M059J (cell line): ENCODE data around the gene CTDSPL. TPM values are rescaled to one million over a fixed set of nuclear protein-coding genes. Genes with fewer than 3 reads are reported as not detected.

Experiments
- DNase-seq: peaks from one replicate; pipeline ENCODE4 v3.0.0-alpha.2; 2012; ENCODE audit warnings: low read depth
- total RNA-seq: library from RNA; depleted of rRNA; stranded (reverse); fragments of >200 nt; shearing (Covaris generic); gene quantifications from 2 replicates; pipeline ENCODE4 v1.2.3, GENCODE V29; 2014

Gene CTDSPL
- total RNA-seq, 1 experiment from 2014 or later, result 18.3 TPM

DNA sequence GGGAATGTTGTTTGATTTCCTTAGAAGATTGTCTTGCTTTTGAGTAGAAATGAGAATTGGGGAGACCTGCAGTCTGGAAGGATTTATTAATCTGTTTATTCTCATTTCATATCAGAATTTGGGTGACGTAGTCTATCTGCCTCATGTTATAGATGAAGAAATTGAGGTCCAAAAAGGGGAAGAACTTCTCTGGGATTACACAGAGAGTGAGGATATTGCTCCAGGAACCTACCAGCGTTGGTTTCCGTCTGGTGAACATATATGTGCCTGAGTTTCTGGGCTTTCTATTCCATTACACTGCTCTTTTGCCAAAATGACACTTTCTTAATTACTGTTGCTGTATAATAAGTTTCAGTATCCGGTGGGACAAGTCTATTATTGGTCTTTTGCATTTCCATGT, 51.8 kb downstream of the CTDSPL start:
- DNase-seq, result no peak

DNA sequence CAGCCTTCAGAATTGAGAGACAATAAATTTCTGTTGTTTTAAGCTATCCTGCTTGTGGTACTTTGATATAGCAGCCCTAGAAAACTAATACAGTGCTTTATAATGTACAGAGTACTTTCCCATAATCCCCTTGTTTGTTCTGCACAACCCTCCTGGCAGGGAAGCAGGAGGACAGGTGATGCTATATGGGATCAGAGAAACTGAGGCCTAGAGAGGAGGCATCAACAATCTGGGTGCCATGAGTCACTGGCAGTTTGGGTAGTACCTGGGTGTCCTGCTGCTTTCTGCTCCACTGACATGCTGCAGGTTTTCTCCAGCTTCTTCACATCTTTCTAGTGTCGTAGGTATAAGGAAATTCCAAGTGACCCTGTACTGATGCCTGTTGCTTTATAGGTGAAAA, 55.0 kb downstream of the CTDSPL start:
- DNase-seq, result no peak

DNA sequence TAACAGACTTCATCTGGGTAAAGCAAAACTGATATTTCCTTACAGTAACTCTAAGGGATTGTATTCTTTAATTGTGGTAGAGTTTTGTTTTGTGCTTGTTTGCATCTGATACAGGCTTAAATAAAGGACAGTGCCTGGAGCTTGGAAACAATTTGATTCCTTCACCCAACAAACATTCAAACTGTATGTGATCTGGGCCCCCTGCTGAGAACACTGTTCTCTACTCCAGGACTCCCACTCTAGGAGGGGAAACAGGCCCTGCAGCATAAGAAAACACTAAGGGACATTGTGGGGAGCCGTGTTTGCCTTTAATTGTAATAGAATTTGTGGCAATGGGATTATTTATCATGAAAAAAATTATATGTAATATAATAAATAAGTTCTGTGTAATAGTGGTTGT, 56.9 kb downstream of the CTDSPL start:
- no peak for DNase-seq

- DNase-seq, result no peak
Measured at GRCh38 chr3:37920156-37920699, 58.5 kb downstream of the CTDSPL start.

DNA sequence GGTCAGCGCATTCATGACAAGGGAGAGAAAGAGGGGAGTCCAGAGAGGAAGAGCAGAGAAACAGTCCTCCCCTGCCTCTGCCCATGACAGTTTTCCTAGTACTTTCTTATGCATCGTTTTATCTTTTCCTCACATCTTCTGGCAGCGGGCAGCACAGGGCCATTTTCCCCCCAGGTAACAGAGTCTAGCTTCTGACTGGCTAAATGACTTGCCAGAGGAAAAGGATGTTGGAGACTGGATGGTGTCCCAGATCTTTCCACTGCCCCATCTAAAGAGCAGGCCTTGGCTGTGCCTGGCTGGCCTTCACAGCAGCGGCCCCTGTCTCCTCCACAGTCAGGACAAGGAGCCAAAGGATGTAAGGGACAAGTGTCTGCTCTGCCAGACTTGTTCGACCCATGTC, 59.3 kb downstream of the CTDSPL start:
- no peak for DNase-seq

DNA sequence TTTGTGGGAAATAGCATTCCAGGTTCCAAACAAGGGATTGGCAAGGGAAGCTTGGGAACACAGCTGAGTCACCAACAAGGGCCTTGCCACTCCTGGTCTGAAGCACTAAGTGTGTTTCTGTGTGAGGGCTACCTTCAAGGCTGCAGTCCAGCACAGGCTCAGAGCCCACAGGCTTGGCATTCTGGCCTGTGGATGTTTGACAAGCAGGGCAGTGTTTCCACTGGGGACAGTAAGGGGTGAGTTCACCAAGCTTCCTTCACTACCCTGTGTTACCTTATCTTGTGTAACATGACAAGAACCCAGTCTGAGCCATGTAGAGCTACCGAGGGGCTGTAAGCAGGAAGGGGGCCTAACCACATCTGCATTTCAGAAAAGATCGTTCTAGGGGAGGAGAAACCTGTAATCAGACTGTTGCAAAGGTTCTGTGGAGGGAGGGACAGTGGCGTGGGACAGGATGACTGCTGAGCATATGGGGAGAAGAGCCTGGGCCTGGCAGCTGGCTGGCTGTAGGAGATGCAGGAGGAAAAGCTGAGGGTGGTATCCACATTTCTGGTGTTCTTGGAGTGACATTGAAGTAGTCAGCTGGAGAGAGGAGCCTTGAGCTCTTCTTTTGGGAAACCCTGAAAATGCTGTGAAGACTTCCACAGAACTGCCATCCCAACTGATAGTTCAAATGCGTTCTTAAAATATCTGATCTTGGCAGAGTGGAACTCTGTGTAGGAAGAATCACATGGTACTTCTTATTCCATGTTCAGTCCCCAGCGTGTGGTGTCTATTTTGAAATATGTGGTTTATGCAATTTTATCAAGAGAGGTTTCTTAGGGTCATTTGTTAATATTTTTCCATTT, 61.3 kb downstream of the CTDSPL start:
- DNase-seq, result peak; percentile 32

- no peak for DNase-seq
Measured at GRCh38 chr3:37923569-37924040, 61.9 kb downstream of the CTDSPL start.

DNA sequence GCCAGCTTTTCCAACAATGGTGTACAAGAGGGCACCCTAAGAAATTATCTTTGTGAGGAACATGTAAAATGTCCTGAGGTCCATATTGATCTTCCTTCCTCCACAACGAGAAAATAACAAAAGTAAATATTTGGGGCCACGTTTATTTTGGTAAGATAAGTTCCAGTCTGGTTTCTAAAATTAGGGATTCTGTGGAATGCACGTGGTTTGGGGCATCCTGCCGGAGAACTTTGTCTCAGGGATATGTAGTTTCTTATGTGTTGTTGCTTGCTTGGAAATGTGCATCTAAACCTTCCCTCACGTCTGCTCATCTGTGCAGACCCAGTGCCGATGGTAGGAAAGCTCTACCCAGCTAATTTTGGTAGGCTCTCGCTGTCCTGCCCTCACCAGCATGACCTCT, 62.8 kb downstream of the CTDSPL start:
- DNase-seq, result no peak

GRCh38 chr3:37925157-37925556, 63.5 kb downstream of the CTDSPL start:
- no peak for DNase-seq

- DNase-seq, result no peak
Measured at GRCh38 chr3:37926611-37927010, 64.9 kb downstream of the CTDSPL start.

GRCh38 chr3:37930495-37930894, 68.8 kb downstream of the CTDSPL start:
- no peak for DNase-seq

DNA sequence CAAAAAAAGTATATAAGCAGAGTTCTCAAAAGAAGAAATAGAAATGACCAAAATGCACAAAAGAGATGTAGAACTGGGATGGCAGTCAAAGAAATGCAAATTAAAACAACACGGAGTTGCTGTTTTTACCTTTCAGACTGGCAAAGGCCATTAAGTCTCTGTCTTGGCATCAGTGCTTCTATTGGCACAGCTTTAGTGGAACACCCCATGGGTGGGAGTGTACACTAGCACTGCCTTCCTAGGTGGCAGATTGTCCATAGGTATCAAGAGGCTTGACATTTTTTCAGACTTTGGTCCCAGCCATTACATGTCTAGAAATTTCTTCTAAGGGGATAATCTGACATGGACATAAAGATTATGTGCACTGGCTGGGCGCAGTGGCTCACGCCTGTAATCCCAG, 70.8 kb downstream of the CTDSPL start:
- DNase-seq, result no peak

DNA sequence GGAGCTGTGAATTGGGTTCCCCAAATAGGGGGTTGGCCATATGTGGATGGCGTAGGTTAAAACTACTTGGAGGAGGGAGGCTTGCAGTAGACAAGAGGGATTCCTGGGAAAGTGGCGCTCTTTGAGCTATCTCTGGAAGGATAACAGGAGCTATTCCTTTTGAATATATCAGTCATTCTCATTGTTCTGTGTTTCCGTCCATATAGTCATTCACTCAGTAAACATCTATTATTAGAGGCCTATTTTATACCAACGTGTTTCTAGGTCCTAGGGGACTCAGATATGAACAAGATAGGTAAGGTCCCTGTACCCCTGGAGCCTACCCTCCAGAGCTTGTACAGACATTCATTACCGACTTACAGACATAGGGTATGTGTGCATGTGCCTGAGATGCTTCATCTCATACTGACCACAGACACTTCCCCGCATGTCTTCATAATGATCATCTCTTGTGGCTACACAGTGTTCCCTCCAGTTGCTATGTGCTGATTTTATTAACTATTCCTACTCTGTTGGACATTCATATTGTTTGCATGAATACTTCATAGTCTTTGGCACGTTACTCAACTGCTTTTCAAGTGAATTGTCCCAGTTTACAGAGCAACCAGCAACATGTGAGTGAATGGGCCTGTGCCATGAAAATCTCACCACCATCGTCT, 73.1 kb downstream of the CTDSPL start:
- no peak for DNase-seq

- peak; percentile 16 for DNase-seq
Measured at GRCh38 chr3:37935290-37935668, 73.6 kb downstream of the CTDSPL start.

- DNase-seq, result peak; percentile 94
Measured at GRCh38 chr3:37935756-37936666, 74.3 kb downstream of the CTDSPL start.

DNA sequence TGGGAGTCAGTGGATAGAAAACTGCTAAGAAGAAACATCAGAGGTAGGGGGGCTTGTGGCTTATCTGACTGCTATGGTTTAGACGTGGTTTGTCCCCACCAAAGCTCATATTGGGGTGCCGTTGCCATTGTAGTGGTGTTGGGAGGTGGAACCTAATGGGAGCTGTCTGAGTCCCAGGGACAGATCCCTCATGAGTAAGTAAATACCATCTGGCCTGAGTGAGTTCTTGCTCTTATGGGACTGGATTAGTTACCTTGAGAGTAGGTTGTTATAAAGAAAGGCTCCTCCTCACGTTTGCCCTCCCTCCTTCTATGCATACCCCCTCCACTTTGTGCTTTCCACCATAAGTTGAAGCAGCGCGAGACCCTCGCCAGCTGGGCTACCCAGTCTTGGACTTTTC, 75.5 kb downstream of the CTDSPL start:
- DNase-seq, result no peak

DNA sequence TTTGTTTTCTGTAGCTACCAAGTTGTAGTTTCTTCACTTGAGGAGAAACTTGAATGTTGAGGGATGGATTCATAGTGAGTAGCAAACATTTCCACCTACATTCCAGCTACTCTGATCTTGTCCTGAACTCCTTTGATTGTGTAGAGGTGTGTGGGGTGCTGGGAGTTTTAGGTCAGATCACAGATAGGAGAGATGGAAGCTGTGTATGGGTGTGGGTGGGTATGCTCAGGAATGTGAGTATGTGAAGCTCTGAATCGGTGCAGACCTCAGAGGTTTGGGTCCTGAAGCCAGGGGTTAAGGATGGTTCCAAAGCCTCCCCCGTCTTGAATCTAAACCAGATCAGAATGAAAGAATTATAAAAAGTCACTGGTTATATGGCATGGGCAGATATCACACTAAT, 76.3 kb downstream of the CTDSPL start:
- no peak for DNase-seq

DNA sequence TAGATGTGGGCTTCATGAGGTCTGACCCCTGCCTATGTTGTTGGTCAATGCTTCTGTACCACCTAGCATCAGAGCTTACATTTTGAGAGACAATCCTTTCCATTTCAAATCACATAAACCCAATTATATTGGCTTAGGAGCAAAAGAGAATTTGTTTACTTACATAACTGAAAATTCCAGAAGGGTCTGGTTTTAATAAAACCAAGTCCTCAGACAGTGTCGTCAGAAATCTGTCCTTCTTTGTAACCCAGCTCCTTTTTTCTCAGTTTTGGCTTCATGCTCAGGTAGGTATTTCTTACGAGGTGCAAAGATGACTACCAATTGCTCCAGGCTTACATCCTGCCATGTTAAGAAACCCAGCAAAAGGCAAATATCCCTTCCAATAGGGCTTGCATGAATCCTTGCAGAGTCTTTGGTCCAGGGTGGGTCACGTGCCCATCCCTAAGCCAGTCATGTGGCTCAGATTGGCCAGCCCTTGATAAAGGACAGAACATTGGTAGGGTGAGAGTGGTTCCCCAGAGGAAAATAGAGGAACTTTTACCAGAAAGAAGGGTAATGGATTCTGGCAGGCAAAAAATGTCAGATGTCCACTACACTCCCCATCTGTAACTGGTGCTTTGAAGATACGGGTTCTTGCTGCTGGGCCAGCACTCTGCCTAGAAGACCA, 78.7 kb downstream of the CTDSPL start:
- no peak for DNase-seq

DNA sequence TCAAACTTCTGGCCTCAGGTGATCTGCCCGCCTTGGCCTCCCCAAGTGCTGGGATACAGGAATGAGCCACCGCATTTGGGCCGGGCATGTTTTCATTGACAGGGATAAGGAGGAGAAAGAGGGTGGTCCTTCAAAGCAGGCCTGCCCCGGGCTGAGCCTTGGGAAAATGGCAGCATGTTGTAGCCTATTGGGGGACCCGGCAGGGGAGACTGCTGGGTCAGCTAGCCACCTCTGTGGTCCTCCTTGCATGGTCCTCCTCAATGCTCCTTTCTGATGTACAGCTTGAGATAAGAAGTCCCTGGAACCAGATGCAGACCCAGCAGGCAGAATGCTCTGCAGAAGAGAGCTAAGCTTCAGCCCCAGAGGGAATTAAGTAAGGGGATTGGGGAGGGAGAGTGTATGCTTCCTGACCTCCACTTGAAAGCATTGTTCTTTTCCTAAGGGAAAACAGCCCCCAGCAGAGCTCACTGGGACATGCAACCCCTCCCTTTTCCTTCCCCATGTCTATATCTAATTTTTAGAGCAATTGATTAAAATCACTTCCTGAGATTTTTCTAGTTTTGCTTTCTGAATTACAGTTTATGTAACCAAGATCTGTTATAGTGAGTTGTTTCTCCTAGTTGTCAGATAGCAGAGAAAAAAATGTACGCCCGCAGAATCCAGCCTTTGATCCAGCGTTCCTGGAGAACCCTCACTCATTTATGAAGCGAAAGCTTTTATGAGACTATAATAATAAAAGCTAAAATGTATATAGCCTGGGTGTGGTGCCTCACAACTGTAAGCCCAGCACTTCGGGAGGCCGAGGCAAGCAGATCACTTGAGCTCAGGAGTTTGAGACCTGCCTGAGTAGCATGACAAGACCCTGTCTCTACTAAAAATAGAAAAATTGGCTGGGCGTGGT, 80.2 kb downstream of the CTDSPL start:
- DNase-seq, result no peak

DNA sequence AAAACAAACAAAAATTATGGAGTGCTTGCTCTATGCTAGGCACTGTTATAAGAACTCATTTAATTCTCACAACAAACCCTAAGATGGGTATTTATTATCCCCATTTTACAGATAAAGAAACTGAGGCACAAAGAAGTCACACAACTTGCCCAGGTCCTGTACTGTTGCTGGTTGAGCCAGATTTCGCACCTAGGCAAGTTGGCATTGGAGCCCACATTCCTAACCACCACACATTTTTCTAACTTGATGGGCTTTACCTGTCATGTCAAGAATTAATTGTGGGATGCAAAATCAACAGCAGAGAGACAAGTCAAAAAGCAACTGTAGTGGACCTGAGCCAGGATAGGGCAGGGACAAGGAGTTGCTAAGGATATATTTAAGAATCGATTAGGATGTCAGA, 81.0 kb downstream of the CTDSPL start:
- no peak for DNase-seq
